Measurements from ENCODE around the gene PIGL.

PIGL gene

GRCh38 chr17:16352303-16352666, 135.3 kb downstream of the PIGL start:
- DNase-seq (ENCODE audit: low read depth in 2 of 2, low spot score in 1 of 2) = no peak

- DNase-seq (ENCODE audit: low read depth in 2 of 2, low spot score in 1 of 2) = no peak
Measured at GRCh38 chr17:16352667-16353316, 135.8 kb downstream of the PIGL start.

- DNase-seq (ENCODE audit: low read depth in 2 of 2, low spot score in 1 of 2) = peak; percentile 37
Measured at GRCh38 chr17:16353317-16354174, 136.5 kb downstream of the PIGL start, which contains the start of gene CENPV. CENPV (minus strand) TSS chr17:16353469; CDS start chr17:16353436, 33 bp downstream.

GRCh38 chr17:16354585-16354984, 137.6 kb downstream of the PIGL start:
- DNase-seq (ENCODE audit: low read depth in 2 of 2, low spot score in 1 of 2) = no peak

- no peak for DNase-seq (ENCODE audit: low read depth in 2 of 2, low spot score in 1 of 2)
Measured at GRCh38 chr17:16358394-16358793, 141.4 kb downstream of the PIGL start.

- DNase-seq (ENCODE audit: low read depth in 2 of 2, low spot score in 1 of 2) = no peak
Measured at GRCh38 chr17:16361874-16362273, 144.9 kb downstream of the PIGL start.

GRCh38 chr17:16363749-16364536, 146.9 kb downstream of the PIGL start:
- DNase-seq (ENCODE audit: low read depth in 2 of 2, low spot score in 1 of 2) = peak; percentile 40 to 62

- DNase-seq (ENCODE audit: low read depth in 2 of 2, low spot score in 1 of 2) = no peak
Measured at GRCh38 chr17:16364625-16365024, 147.6 kb downstream of the PIGL start.

- no peak for DNase-seq (ENCODE audit: low read depth in 2 of 2, low spot score in 1 of 2)
Measured at GRCh38 chr17:16371742-16372141, 154.7 kb downstream of the PIGL start.

GRCh38 chr17:16374146-16374938, 157.3 kb downstream of the PIGL start:
- DNase-seq (ENCODE audit: low read depth in 2 of 2, low spot score in 1 of 2) = no peak

Measured in stimulated activated CD8-positive, alpha-beta memory T cell treated with anti-CD3 and anti-CD28 coated beads, Interleukin-4, amount 100 ng/mL, for 4 hours (primary cell).